ENCODE results near the gene SECTM1. TPM values are rescaled to one million over a fixed set of nuclear protein-coding genes. Genes with fewer than 3 reads are reported as not detected.
A peak's percentile ranks its signal among the peaks of the same experiment; 100 is the strongest.

SECTM1 gene
- total and polyA plus RNA-seq, 9 of the 15 experiments (the other 6 are each of a cell fraction or from before 2014, with no cell fraction given) = 0.11 to 0.46 (median 0.18) TPM; not detected in 6

GRCh38 chr17:82297714-82298537 is 35.6 kb downstream of the SECTM1 start (continued):
- TF ChIP-seq, protein P1, sequence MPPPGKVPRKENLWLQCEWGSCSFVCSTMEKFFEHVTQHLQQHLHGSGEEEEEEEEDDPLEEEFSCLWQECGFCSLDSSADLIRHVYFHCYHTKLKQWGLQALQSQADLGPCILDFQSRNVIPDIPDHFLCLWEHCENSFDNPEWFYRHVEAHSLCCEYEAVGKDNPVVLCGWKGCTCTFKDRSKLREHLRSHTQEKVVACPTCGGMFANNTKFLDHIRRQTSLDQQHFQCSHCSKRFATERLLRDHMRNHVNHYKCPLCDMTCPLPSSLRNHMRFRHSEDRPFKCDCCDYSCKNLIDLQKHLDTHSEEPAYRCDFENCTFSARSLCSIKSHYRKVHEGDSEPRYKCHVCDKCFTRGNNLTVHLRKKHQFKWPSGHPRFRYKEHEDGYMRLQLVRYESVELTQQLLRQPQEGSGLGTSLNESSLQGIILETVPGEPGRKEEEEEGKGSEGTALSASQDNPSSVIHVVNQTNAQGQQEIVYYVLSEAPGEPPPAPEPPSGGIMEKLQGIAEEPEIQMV (tag; conservative IDR thresholded peaks at IDR 0.05; ENCODE audit: low read depth) = no peak
- TF ChIP-seq TRIM24 (IDR thresholded peaks at IDR 0.05) (peak in 1 of 2 experiments; percentile 56; a peak in 2 of 4 replicates), RAD21 (CRISPR knock-in tag; conservative IDR thresholded peaks at IDR 0.05 in 1 of 2, IDR thresholded peaks at IDR 0.05 in 1 of 2) (no peak), MAX (CRISPR knock-in tag; IDR thresholded peaks at IDR 0.05) (peak; percentile 88), ZBTB33 (CRISPR knock-in tag; IDR thresholded peaks at IDR 0.05) (0 out of 2 replicates have a peak, but pooled peaks have one; percentile 10), THAP12 (CRISPR knock-in tag; IDR thresholded peaks at IDR 0.05) (no peak; the same call in 1 of the 2 replicates), FOXP1 (CRISPR knock-in tag; IDR thresholded peaks at IDR 0.05) (peak; percentile 68; the same call in 1 of the 2 replicates), KDM1A (IDR thresholded peaks at IDR 0.05) (no peak), IFI16 (CRISPR knock-in tag; IDR thresholded peaks at IDR 0.05) (no peak), DACH1 (IDR thresholded peaks at IDR 0.05; ENCODE audit: partially characterized antibody) (no peak), HMG20A (CRISPR knock-in tag; conservative IDR thresholded peaks at IDR 0.05) (no peak), BRF2 (IDR thresholded peaks at IDR 0.05; ENCODE audit: borderline replicate concordance, insufficient read depth, insufficient read length) (no peak), ZBED1 (IDR thresholded peaks at IDR 0.05) (peak; percentile 61; the same call in 1 of the 2 replicates), KLF1 (tag; IDR thresholded peaks at IDR 0.05) (no peak), KDM5B (IDR thresholded peaks at IDR 0.05; ENCODE audit: insufficient replicate concordance, low read depth, low read length) (peak; percentile 39), CBFA2T3 (IDR thresholded peaks at IDR 0.05) (peak; percentile 23; the same call in 1 of the 2 replicates)
- TF ChIP-seq, protein P2, sequence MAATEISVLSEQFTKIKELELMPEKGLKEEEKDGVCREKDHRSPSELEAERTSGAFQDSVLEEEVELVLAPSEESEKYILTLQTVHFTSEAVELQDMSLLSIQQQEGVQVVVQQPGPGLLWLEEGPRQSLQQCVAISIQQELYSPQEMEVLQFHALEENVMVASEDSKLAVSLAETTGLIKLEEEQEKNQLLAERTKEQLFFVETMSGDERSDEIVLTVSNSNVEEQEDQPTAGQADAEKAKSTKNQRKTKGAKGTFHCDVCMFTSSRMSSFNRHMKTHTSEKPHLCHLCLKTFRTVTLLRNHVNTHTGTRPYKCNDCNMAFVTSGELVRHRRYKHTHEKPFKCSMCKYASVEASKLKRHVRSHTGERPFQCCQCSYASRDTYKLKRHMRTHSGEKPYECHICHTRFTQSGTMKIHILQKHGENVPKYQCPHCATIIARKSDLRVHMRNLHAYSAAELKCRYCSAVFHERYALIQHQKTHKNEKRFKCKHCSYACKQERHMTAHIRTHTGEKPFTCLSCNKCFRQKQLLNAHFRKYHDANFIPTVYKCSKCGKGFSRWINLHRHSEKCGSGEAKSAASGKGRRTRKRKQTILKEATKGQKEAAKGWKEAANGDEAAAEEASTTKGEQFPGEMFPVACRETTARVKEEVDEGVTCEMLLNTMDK (IDR thresholded peaks at IDR 0.05; ENCODE audit: borderline replicate concordance, insufficient read depth, low read depth, low read length, poor library complexity, severe bottlenecking) = no peak
